IMR-90 (cell line): Measurements from ENCODE around the gene SCFD2. TPM values are rescaled to one million over a fixed set of nuclear protein-coding genes. Genes with fewer than 3 reads are reported as not detected.

ENCODE experiments used
- ATAC-seq: fragments of 200-7000 bp; cut with Tn5 transposase; 2 replicates; pipeline ENCODE4 v1.9.1; 2020; ENCODE audit warnings: low read depth, mild to moderate bottlenecking, moderate library complexity
- BruUV-seq: library from RNA; stranded (reverse); fragments of 400-500 nt; replicated peaks from 2 replicates; lab custom pipeline; 2021; lab: Mats Ljungman, UMichigan
- CTCF ChIA-PET: fragments of 300-600 bp; formaldehyde crosslinking; extraction: SDS; loops from one replicate; lab custom pipeline; 2021; ENCODE audit warnings: antibody characterized with exemption; lab: Yijun Ruan, JAX
- POLR2A ChIA-PET: fragments of 300-600 bp; sonication (Branson Sonifier 250); formaldehyde crosslinking; loops from one replicate; lab custom pipeline; 2022; ENCODE audit warnings: antibody characterized with exemption; ENCODE audit not compliant: unreplicated experiment; lab: Charles Lee
- DNase-seq: peaks from one replicate; pipeline ENCODE4 v3.0.0; 2013
- H2AFZ ChIP-seq: replicated peaks from 2 replicates; pipeline ENCODE3; 2013; ENCODE audit warnings: low read length, mild to moderate bottlenecking; ENCODE audit not compliant: poor library complexity
- H2AK5ac ChIP-seq: 2 replicates; pipeline ENCODE4 v1.6.1; 2013; ENCODE audit warnings: low read depth, low read length, inconsistent platforms
- H2AK9ac ChIP-seq: replicated peaks from 2 replicates; pipeline ENCODE3; 2013; ENCODE audit warnings: mild to moderate bottlenecking, low read depth, low read length, moderate library complexity; ENCODE audit not compliant: poor library complexity
- H2BK120ac ChIP-seq: 2 replicates; pipeline ENCODE4 v1.6.1; 2013; ENCODE audit warnings: low read depth, low read length, inconsistent platforms
- H2BK15ac ChIP-seq: 3 replicates; pipeline ENCODE4 v1.6.1; 2013; ENCODE audit warnings: low read depth, low read length, inconsistent platforms
- H2BK20ac ChIP-seq: 2 replicates; pipeline ENCODE4 v1.6.1; 2013; ENCODE audit warnings: low read depth, mild to moderate bottlenecking, inconsistent platforms, low read length, moderate library complexity
- H2BK5ac ChIP-seq: 2 replicates; pipeline ENCODE4 v1.6.1; 2013; ENCODE audit warnings: mild to moderate bottlenecking, low read depth, low read length, inconsistent platforms; ENCODE audit not compliant: poor library complexity, severe bottlenecking
- H3K14ac ChIP-seq: replicated peaks from 2 replicates; pipeline ENCODE4 v1.6.1; 2013; ENCODE audit warnings: low read depth, low read length, inconsistent platforms
- H3K18ac ChIP-seq: 2 replicates; pipeline ENCODE4 v1.6.1; 2013; ENCODE audit warnings: low read depth, low read length, control low read depth
- H3K23ac ChIP-seq: 2 replicates; pipeline ENCODE4 v1.6.1; 2013; ENCODE audit warnings: low read depth, low read length, inconsistent platforms
- H3K27ac ChIP-seq: 2 replicates; pipeline ENCODE4 v1.5.1; 2013; ENCODE audit warnings: mild to moderate bottlenecking, control low read depth, low read length; ENCODE audit not compliant: insufficient read depth
- H3K27me3 ChIP-seq: 2 replicates; pipeline ENCODE4 v1.6.1; 2013; ENCODE audit warnings: low read length; ENCODE audit not compliant: control insufficient read depth, insufficient read depth
- H3K36me3 ChIP-seq: 2 replicates; pipeline ENCODE4 v1.6.1; 2013; ENCODE audit warnings: low read length, mixed read lengths; ENCODE audit not compliant: control insufficient read depth, insufficient read depth
- H3K4ac ChIP-seq: 2 replicates; pipeline ENCODE4 v1.6.1; 2013; ENCODE audit warnings: low read depth, low read length, inconsistent platforms
- H3K4me1 ChIP-seq: 2 replicates; pipeline ENCODE4 v1.6.1; 2013; ENCODE audit warnings: low read length, mixed read lengths; ENCODE audit not compliant: control insufficient read depth, insufficient read depth
- H3K4me2 ChIP-seq: 2 replicates; pipeline ENCODE4 v1.6.1; 2013; ENCODE audit warnings: low read depth, mild to moderate bottlenecking, control low read depth, low read length, moderate library complexity
- H3K4me3 ChIP-seq: 2 replicates; pipeline ENCODE4 v1.5.1; 2013; ENCODE audit warnings: low read depth, mild to moderate bottlenecking, control low read depth, low read length, moderate library complexity; ENCODE audit not compliant: insufficient read depth
- H3K56ac ChIP-seq: 2 replicates; pipeline ENCODE4 v1.6.1; 2013; ENCODE audit warnings: low read length, inconsistent platforms; ENCODE audit not compliant: insufficient read depth; ENCODE audit errors: extremely low read depth
- H3K79me1 ChIP-seq, 2 experiments: 2 replicates each; pipeline ENCODE4 v1.6.1; 2013; ENCODE audit warnings: low read length in 2 of 2, inconsistent platforms in 1 of 2, low read depth in 1 of 2
- H3K9ac ChIP-seq: 2 replicates; pipeline ENCODE4 v1.6.1; 2013; ENCODE audit warnings: low read depth, low read length, control low read depth
- H3K9me1 ChIP-seq: 2 replicates; pipeline ENCODE4 v1.6.1; 2013; ENCODE audit warnings: low read length, inconsistent platforms; ENCODE audit not compliant: insufficient read depth
- H3K9me3 ChIP-seq: 2 replicates; pipeline ENCODE4 v1.6.1; 2013; ENCODE audit warnings: low read length; ENCODE audit not compliant: control insufficient read depth, insufficient read depth
- H4K20me1 ChIP-seq: 2 replicates; pipeline ENCODE4 v1.6.1; 2013; ENCODE audit warnings: low read length, inconsistent platforms; ENCODE audit not compliant: insufficient read depth
- H4K5ac ChIP-seq: 2 replicates; pipeline ENCODE4 v1.6.1; 2013; ENCODE audit warnings: mild to moderate bottlenecking, low read depth, low read length, control low read depth
- H4K8ac ChIP-seq, 2 experiments: 2 replicates each; pipeline ENCODE4 v1.6.1; 2013; ENCODE audit warnings: low read depth in 2 of 2, low read length in 2 of 2, control low read depth in 1 of 2, inconsistent platforms in 1 of 2
- H4K91ac ChIP-seq: 2 replicates; pipeline ENCODE4 v1.6.1; 2013; ENCODE audit warnings: low read depth, low read length, inconsistent platforms; ENCODE audit not compliant: insufficient read depth
- BHLHE40 ChIP-seq: fragments of 150-350 bp; IDR thresholded peaks from 2 replicates; pipeline ENCODE4 v1.6.1; 2016; ENCODE audit warnings: mild to moderate bottlenecking, low read depth, low read length
- CEBPB ChIP-seq: IDR thresholded peaks from 2 replicates; pipeline ENCODE4 v1.6.1; 2012; ENCODE audit warnings: low read depth, low read length, improper control_type of control experiment
- CHD1 ChIP-seq: IDR thresholded peaks from 2 replicates; pipeline ENCODE4 v1.6.1; 2012; ENCODE audit warnings: low read depth, low read length, improper control_type of control experiment
- CTCF ChIP-seq: conservative IDR thresholded peaks from 2 replicates; pipeline ENCODE4 v1.5.1; 2012; ENCODE audit warnings: mild to moderate bottlenecking, low read depth, low read length, improper control_type of control experiment
- ELK1 ChIP-seq: fragments of 150-350 bp; IDR thresholded peaks from 2 replicates; pipeline ENCODE4 v1.6.1; 2016; ENCODE audit warnings: low read depth, mild to moderate bottlenecking, low read length, moderate library complexity, borderline replicate concordance
- FOS ChIP-seq: fragments of 150-350 bp; IDR thresholded peaks from 2 replicates; pipeline ENCODE4 v1.6.1; 2016; ENCODE audit warnings: low read depth, low read length
- MAFK ChIP-seq: IDR thresholded peaks from 2 replicates; pipeline ENCODE4 v1.6.1; 2012; ENCODE audit warnings: low read depth, low read length, improper control_type of control experiment
- MAZ ChIP-seq: IDR thresholded peaks from 2 replicates; pipeline ENCODE4 v1.6.1; 2012; ENCODE audit warnings: low read depth, mild to moderate bottlenecking, low read length, improper control_type of control experiment, moderate library complexity, borderline replicate concordance
- MXI1 ChIP-seq: IDR thresholded peaks from 2 replicates; pipeline ENCODE4 v1.6.1; 2012; ENCODE audit warnings: low read depth, mild to moderate bottlenecking, low read length, moderate library complexity, borderline replicate concordance
- NFE2L2 ChIP-seq: fragments of 150-350 bp; IDR thresholded peaks from 2 replicates; pipeline ENCODE4 v1.6.1; 2016; ENCODE audit warnings: low read depth, mild to moderate bottlenecking, low read length
- POLR2A ChIP-seq: IDR thresholded peaks from 2 replicates; pipeline ENCODE4 v1.6.1; 2012; ENCODE audit warnings: mild to moderate bottlenecking, low read depth, low read length
- RAD21 ChIP-seq: IDR thresholded peaks from 2 replicates; pipeline ENCODE4 v1.6.1; 2012; ENCODE audit warnings: low read length, improper control_type of control experiment
- RCOR1 ChIP-seq: IDR thresholded peaks from 2 replicates; pipeline ENCODE4 v1.6.1; 2012; ENCODE audit warnings: mild to moderate bottlenecking, low read length, improper control_type of control experiment; ENCODE audit not compliant: insufficient replicate concordance
- RFX5 ChIP-seq: IDR thresholded peaks from 2 replicates; pipeline ENCODE4 v1.8.0; 2012; ENCODE audit warnings: low read depth, mild to moderate bottlenecking, low read length, moderate library complexity
- SMC3 ChIP-seq: fragments of 150-350 bp; IDR thresholded peaks from 2 replicates; pipeline ENCODE4 v1.6.1; 2016; ENCODE audit warnings: low read depth, mild to moderate bottlenecking, antibody characterized with exemption, low read length, moderate library complexity
- USF2 ChIP-seq: fragments of 150-350 bp; IDR thresholded peaks from 2 replicates; pipeline ENCODE4 v1.6.1; 2017; ENCODE audit warnings: mild to moderate bottlenecking, antibody characterized with exemption, low read length, low read depth
- WGBS, 2 experiments: methylation state at CpG; one replicate each; pipeline versions ENCODE4 v1.1.5 to v1.1.7; 2013; ENCODE audit warnings: missing lambda C conversion rate in 2 of 2; ENCODE audit not compliant: insufficient read length in 1 of 2; ENCODE audit errors: extremely low coverage in 2 of 2; 5-methylcytosine and 5-hydroxymethylcytosine counted together
- dilution Hi-C: fragments of 300-500 bp; cut with HindIII; formaldehyde crosslinking; loops from one replicate; pipeline ENCODE4 v1.14.3; 2018; ENCODE audit warnings: low sequenced_read_pairs; ENCODE audit not compliant: unreplicated experiment
- in situ Hi-C: fragments of 300-500 bp; cut with MboI; formaldehyde crosslinking; loops from 3 replicates; pipeline ENCODE4 v1.14.3; 2019; ENCODE audit warnings: low sequenced_read_pairs, inconsistent platforms, mixed read lengths
- intact Hi-C: fragments of 100-400 bp; cut with micrococcal nuclease; formaldehyde crosslinking; loops from 2 replicates; pipeline ENCODE4 v1.10.0; 2022
- polyA plus RNA-seq, 3 experiments: library from polyadenylated mRNA; depleted of rRNA; stranded (reverse); fragments of >200 nt; gene quantifications; 2 replicates each; pipeline ENCODE4 v1.2.3, GENCODE V29; 2012; ENCODE audit warnings: low replicate concordance in 1 of 3
- total RNA-seq: library from RNA; depleted of rRNA; stranded (reverse); fragments of >200 nt; gene quantifications from 2 replicates; pipeline ENCODE4 v1.2.3, GENCODE V29; 2012

SCFD2 gene
- total and polyA plus RNA-seq, 2 of the 4 experiments (the other 2 are of a cell fraction) = 18.9 to 62.4 TPM

GRCh38 chr4:53161787-53162433, 204.0 kb downstream of the SCFD2 start:
- H4K91ac ChIP-seq = no peak overlapping the region
- dilution Hi-C loops (no loop called here), intact Hi-C loops (no loop called here)

More at GRCh38 chr4:53161787-53162433, 204.0 kb downstream of the SCFD2 start:
- H3K27me3 ChIP-seq = no peaks in the 10 kb centered on the region
- H3K56ac ChIP-seq = no peak overlapping the region
- no CpG with 5 or more reads among the region's 1 CpG for WGBS, 2 experiments
- H3K9ac ChIP-seq = no peak overlapping the region
- H2BK15ac ChIP-seq = no peak overlapping the region
- TF ChIP-seq POLR2A = no peak
- no peak for TF ChIP-seq RFX5
- TF ChIP-seq MAZ = no peak
- TF ChIP-seq CEBPB = no peak
- no peak for TF ChIP-seq ELK1
- TF ChIP-seq BHLHE40 = no peak
- TF ChIP-seq CHD1 = no peak
- TF ChIP-seq CTCF = no peak
- no peak for TF ChIP-seq MXI1
- no peak for TF ChIP-seq MAFK
- TF ChIP-seq RCOR1 = no peak
- no peak for TF ChIP-seq FOS
- no peak for TF ChIP-seq NFE2L2
- TF ChIP-seq SMC3 = no peak
- no peak for TF ChIP-seq RAD21
- no peak for TF ChIP-seq USF2
- no peak overlapping the region for H2BK20ac ChIP-seq
- H2AK5ac ChIP-seq = no peak overlapping the region
- no peak overlapping the region for H3K4me2 ChIP-seq
- no peak overlapping the region for H3K18ac ChIP-seq
- no peaks in the 10 kb centered on the region; a peak in 1 of 4 replicates for H3K79me1 ChIP-seq
- H3K9me3 ChIP-seq = no peaks in the 10 kb centered on the region
- in situ Hi-C loops = no loop called here
- no peaks in the 10 kb centered on the region; the same call in 1 of the 2 replicates for H3K9me1 ChIP-seq
- no peaks in the 10 kb centered on the region for H3K36me3 ChIP-seq
- no peaks in the 10 kb centered on the region for H3K4me1 ChIP-seq
- ATAC-seq (no peak), DNase-seq (no peak)
- no peak overlapping the region for H2AK9ac ChIP-seq
- H2BK5ac ChIP-seq = no peak overlapping the region
- CTCF ChIA-PET = interaction anchor here (0.6 to 0.7 kb wide), 2 partner anchors 10 to 107 kb away, joined by 3 to 7 read pairs; no protein-coding TSS in a partner anchor
- no peaks in the 10 kb centered on the region for H4K20me1 ChIP-seq
- H2BK120ac ChIP-seq = no peak overlapping the region
- H3K14ac ChIP-seq = no peak overlapping the region
- H3K4me3 ChIP-seq = no peak overlapping the region
- no peak overlapping the region for H3K27ac ChIP-seq
- no peak overlapping the region for H3K4ac ChIP-seq
- H4K5ac ChIP-seq = no peak overlapping the region
- no TSS peak for BruUV-seq
- H2AFZ ChIP-seq = no peak overlapping the region
- POLR2A ChIA-PET = no interaction called here
- H3K23ac ChIP-seq = no peak overlapping the region
- H4K8ac ChIP-seq = no peak overlapping the region
